ENCODE measurements around the gene LDAH. TPM values are rescaled to one million over a fixed set of nuclear protein-coding genes. Genes with fewer than 3 reads are reported as not detected.

The LDAH gene
- total RNA-seq, 1 donor from 2014 or later = 24.7 TPM

- intact Hi-C loops (cut with micrococcal nuclease) = loop anchor here (1.0 kb wide), 2 partner anchors 42 to 182 kb away; partner anchors contain the start of gene LDAH
These were observed 41.1 kb downstream of the LDAH start for GRCh38 chr2:20781656-20782265.

DNA sequence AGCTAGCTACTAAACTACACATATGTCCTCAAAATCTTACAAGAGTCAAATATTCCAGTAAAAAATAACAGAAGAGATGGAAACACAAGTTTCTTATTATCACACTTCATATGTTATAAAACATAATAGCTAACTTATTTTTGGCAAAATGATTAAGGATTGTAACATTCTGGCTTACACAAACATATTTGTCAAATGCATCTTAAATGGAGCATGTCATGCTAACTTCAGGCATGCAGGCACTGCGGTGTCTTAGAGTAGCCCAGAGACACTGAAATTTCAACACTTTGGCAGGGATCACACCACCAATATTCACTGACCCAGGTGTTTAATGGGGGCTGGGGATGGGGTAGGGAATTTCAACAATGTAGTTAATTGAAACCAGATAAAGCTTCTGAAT, 51.6 kb downstream of the LDAH start:
- intact Hi-C loops (cut with micrococcal nuclease) = no loop called here

DNA sequence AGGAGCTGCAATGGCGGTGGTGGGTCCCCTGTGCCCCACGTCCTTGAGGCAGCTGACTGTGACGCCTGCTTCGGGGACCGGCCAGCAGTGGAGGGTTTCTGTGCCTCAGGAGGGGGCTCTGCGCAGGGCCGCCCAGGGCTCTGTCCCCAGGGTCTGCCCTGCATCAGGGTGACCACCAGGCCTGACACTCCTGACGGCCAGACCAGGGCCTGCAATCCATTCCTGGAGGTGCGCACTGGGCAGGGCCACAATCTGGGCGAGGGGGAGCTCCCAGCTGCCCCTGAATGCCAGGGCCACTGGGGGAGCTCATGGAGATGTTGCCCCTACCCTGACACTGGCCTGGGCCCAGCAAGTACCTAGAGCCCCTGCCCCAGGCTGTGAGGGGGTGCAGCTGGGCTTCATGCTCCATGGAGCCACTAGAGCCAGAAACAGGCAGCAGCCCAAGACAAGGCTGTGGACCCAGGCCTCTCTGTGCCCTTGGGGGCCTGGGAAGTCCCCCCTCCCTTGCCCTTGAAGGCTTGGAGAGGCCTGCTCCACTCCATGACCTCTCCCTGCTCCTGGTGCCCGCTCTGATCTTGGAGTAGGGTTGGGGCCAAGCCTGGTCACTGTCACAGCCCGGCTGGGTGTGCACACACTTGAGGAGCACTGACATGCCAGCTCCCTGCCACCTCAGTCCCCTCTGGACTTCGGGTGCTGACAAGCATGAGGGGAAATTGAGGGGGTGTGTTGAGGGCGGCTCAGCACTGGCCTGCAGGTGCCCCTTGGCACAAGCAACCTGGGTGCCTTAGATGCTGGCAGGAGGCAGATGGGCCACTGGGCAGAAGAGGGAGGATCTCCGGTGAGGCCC, 55.9 kb downstream of the LDAH start:
- intact Hi-C loops (cut with micrococcal nuclease) = no loop called here

DNA sequence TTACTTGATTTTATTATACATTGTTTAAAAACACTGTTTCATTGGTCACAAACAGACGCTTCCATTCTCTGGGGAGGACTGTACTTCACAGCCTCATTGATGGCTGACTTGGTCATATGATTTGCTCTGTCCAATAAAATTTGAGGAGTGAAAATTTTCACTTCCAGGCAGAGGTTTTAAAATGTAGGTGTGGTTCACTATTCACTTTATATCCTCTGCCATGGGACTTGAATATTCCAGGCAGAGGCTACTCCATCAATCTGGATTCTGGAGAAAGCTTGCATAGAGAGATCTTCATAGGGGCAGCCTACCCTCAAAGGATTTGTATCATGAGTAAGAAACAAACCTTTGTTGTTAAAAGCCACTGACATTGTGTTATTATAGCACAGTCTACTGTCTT, 56.7 kb downstream of the LDAH start:
- intact Hi-C loops (cut with micrococcal nuclease) = no loop called here

- intact Hi-C loops (cut with micrococcal nuclease) = no loop called here
These were observed 59.8 kb downstream of the LDAH start for GRCh38 chr2:20762945-20763683.

DNA sequence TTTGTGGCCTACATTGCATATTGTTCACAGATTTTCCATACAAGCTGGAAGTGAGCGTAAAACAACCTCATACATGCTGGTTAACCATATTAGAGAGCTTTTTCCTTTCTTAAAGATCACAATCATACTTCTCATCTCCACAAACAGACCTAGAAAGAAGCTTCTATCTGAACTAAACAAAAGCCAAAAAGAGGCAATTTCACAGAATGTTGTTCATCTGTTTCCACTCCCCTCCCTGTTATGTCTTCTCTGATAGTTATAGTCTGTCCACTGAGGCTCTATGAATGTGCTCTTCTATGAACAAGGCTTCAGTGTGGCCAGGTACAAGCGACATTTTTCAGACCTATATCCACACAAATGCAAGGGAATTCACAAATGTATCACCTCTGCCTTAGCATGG, 63.4 kb downstream of the LDAH start:
- intact Hi-C loops (cut with micrococcal nuclease) = no loop called here

DNA sequence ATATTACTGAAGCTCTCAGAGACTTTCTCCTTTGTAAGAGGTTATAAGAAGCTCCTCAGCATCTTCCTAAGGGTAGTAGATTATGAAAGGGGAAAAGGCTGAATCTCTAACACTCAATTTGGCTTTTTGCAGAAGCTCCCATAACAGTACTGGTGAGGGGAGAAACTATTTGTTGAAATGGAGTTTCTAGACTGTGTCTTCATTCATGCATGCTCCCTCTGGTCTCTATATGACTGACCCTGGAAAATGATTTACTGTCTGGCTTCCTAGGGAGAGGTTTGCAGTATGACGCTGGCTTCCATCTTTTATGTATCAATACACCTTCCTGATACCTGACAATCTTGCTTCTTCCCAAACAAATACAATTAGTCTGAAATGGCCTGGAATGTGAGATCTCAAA, 63.9 kb downstream of the LDAH start:
- intact Hi-C loops (cut with micrococcal nuclease) = no loop called here

- intact Hi-C loops (cut with micrococcal nuclease) = no loop called here
These were observed 65.4 kb downstream of the LDAH start for GRCh38 chr2:20757405-20758090.

DNA sequence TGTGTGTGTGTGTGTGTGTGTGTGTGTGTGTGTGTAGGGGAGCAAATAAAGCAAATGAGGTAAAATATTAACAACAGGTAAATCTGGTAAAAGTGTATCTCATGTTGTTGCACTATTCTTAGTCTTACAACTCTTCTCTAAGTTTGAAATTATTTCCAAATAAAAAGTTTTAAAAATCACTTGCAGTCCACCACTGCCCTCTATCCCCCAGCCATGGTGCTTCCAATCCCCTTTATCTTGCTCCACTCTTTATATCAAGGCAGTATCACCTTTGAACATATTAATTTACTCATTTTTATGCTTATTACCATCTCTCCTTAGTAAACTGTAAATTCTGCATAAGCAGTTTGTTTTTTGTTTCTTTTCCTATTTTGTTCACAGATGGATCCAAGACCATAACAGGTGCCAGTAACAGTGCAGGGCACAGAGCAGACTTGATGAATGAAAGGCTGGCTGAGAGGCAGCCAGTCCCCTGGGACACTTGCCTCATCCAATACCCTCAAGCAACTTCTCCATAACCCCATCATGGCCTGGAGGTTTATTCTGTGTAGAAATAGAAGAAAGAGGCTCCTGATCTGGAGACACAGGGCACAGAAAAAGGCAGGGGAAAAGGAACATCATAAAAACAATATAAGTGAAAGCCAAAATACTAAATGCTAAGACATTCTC, 67.6 kb downstream of the LDAH start:
- intact Hi-C loops (cut with micrococcal nuclease) = no loop called here

GRCh38 chr2:20752293-20752692, 70.6 kb downstream of the LDAH start:
- intact Hi-C loops (cut with micrococcal nuclease) = no loop called here

GRCh38 chr2:20747317-20747716, 75.6 kb downstream of the LDAH start:
- intact Hi-C loops (cut with micrococcal nuclease) = no loop called here

GRCh38 chr2:20745924-20746555, 76.9 kb downstream of the LDAH start:
- intact Hi-C loops (cut with micrococcal nuclease) = no loop called here

DNA sequence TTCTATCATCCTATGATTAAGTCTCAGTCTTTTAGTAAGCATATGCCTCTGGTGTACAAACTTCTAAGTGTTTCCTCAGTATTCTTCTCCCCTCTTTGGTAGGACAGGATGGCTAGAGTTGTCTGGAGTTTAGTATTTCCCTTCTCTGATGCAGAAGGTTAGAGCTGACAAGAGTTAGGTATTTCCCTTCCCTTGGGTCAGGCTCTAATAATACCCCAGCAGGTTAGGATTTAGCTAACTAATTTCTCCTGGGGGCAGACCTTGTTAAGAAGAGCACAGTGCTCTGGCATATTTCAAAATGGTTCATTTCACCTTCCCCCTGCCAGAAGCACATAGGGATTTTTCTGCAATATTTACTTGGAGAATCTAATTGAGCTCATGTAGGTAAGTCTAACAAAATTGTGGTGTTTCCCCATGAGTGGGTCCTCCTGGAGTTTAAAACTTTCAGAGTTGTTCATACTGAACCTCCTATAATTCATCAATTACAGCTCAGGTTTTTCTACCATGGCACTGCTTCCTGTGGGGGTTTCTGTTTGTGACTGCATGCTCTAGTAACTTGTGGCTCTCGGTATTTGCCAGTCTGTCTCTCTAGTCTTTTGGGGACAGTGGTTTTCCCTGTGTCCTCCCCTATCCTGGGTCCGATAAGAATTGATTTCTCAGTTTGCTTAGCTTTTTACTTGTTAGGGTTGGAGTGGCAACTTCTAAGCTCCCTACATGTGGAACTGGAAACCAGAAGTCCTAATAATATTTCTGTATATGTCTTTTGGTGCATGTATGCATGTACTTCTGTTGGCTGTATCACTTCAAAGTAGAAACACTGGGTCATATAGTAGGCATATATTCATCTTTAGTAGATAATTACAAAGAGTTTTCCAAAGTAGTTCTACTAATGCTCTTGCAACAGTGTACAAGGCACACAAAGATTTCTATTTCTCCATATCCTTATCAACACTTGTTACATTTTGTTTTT, 78.2 kb downstream of the LDAH start:
- intact Hi-C loops (cut with micrococcal nuclease) = no loop called here

- intact Hi-C loops (cut with micrococcal nuclease) = no loop called here
These were observed 84.1 kb downstream of the LDAH start for GRCh38 chr2:20738772-20739171.

- intact Hi-C loops (cut with micrococcal nuclease) = no loop called here
These were observed 85.4 kb downstream of the LDAH start for GRCh38 chr2:20737505-20737904.

DNA sequence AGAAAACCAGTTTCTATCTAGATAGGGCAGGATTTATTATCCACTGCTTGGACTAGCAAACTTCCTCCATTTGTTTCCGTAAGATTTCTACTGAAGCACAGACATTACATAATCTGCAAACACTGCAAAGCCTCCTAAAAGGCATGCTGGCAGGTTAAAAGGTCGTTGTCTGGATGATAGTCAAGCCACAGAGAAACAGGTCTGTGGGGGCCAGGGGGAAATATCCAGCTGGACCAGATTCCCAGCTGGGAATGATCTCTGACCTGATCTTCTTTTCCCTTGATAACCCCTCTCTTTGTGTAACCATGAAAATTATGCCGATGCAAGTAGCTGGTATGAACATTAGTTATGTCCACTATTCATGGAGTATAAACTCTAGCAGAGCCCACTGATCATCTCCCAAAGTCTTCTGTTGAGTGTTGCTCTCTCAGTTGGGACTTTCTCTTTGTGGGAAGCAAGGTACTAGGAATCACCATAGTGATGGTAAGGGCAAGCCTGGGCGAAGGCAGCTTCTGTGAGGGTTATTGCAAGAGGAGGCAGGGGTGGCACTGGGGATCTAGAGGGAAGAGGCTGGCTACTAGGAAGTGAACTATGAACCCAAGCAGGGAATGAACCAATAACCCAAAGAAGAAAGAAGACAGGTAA, 94.7 kb downstream of the LDAH start:
- intact Hi-C loops (cut with micrococcal nuclease) = no loop called here

DNA sequence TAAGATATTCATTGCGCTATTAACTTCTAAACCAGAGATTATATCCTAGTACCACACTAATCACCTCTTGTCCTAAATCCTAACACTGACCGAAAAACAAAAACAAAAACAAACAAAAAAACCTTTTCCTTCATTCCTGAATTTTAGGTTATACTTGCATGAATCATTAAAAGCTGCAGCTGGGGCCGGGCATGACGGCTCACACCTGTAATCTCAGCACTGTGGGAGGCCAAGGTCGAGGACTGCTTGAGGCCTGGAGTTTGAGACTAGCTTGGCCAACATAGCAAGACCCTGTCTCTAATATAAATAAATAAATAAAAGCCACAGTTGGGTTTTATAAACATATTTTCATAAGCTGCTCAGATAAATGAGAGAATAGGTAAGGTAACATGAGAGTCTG, 96.0 kb downstream of the LDAH start:
- intact Hi-C loops (cut with micrococcal nuclease) = no loop called here

DNA sequence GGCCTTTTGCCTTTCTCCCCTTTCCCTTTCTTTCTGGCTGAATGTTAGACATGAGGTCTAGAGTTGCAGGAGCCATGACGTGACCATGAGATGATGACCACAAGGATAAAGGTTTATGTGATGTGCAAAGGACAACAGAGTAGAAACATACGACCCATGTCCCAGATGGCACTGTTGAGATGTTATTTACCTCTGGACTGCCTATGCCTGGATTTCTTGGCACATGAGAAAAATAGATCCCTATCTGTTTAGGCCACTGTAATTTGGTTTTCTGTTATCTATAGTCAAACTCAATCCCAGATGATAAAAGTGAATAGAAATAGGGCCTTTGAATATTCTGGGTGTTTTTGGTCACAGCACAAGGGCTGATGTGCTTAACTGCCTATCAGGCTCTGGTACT, 97.1 kb downstream of the LDAH start:
- intact Hi-C loops (cut with micrococcal nuclease) = no loop called here

- intact Hi-C loops (cut with micrococcal nuclease) = no loop called here
These were observed 98.3 kb downstream of the LDAH start for GRCh38 chr2:20724500-20725053.
